ENCODE measurements around the gene EP400.
"Not testable (repeated sequence)": the region's sequence is repeated elsewhere in the genome, so short reads cannot be mapped to it uniquely, and the experiment has no call there.

EP400 gene

GRCh38 chr12:131950182-131950913 is 606 bp downstream of the EP400 start:
- TF ChIP-seq, protein P1, sequence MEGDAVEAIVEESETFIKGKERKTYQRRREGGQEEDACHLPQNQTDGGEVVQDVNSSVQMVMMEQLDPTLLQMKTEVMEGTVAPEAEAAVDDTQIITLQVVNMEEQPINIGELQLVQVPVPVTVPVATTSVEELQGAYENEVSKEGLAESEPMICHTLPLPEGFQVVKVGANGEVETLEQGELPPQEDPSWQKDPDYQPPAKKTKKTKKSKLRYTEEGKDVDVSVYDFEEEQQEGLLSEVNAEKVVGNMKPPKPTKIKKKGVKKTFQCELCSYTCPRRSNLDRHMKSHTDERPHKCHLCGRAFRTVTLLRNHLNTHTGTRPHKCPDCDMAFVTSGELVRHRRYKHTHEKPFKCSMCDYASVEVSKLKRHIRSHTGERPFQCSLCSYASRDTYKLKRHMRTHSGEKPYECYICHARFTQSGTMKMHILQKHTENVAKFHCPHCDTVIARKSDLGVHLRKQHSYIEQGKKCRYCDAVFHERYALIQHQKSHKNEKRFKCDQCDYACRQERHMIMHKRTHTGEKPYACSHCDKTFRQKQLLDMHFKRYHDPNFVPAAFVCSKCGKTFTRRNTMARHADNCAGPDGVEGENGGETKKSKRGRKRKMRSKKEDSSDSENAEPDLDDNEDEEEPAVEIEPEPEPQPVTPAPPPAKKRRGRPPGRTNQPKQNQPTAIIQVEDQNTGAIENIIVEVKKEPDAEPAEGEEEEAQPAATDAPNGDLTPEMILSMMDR (IDR thresholded peaks at IDR 0.05; ENCODE audit: low read depth, low read length): no peak
- H3K4me3 ChIP-seq (ENCODE audit: low read depth, low read length): peak overlapping the region; percentile 90
- in situ Hi-C loops (cut with HindIII; ENCODE audit: low sequenced_read_pairs): no loop called here
- no peak for DNase-seq (ENCODE audit: low read depth, low spot score)

DNA sequence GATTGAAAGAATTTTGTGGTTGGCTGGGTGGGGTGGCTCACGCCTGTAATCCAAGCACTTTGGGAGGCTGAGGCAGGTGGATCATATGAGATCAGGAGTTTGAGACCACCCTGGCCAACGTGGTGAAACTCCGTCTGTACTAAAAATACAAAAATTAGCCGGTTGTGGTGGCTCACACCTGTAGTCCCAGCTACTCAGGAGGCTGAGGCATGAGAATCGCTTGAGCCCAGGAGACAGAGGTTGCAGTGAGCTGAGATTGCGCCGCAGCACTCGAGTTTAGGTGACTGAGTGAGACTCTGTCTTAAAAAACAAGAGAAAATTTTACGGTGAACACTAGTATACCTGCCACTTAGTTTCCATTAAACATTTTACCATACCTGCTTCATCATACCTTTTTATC is 4.1 kb downstream of the EP400 start:
- in situ Hi-C loops (cut with HindIII; ENCODE audit: low sequenced_read_pairs); DNase-seq (ENCODE audit: low read depth, low spot score): not testable (repeated sequence)

DNA sequence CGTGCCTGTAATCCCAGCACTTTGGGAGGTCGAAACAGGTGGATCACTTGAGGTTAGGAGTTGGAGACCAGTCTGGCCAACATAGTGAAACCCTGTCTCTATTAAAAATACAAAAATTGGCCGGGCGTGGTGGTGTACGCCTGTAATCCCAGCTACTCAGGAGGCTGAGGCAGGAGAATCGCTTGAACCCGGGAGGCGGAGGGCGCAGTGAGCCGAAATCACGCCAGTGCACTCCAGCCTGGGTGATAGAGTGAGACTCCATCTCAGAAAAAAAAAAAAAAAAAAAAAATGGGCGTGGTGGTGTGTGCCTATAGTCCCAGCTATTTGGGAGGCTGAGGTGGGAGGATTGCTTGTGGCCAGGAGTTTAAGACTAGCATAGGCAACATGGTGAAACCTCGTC is 4.7 kb downstream of the EP400 start:
- in situ Hi-C loops (cut with HindIII; ENCODE audit: low sequenced_read_pairs); H3K4me3 ChIP-seq (ENCODE audit: low read depth, low read length); DNase-seq (ENCODE audit: low read depth, low spot score): not testable (repeated sequence)

More for the DNA sequence above, 4.1 kb downstream of the EP400 start:
- H3K4me3 ChIP-seq (ENCODE audit: low read depth, low read length): not testable (repeated sequence)

DNA sequence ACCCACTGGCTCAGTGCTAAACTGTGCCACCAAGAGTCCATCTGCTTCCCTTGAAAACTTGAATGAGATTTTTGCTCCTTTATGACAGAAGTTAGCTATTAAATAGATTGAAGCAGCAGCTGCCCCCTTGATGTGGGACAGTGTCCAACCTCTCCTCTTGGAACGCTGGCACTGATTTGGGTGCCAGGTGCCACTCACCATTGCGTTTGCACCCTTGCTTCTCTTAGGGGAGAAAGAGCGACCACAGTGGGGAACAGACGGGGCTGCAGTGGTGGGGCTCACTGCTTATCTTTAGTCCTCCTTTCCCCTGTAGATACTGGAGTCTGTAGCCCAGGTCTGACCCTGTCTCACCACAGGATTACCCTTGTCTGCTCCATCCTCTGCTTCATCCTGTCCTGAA is 9.4 kb downstream of the EP400 start:
- TF ChIP-seq, protein P1 (IDR thresholded peaks at IDR 0.05; ENCODE audit: low read depth, low read length): no peak
- in situ Hi-C loops (cut with HindIII; ENCODE audit: low sequenced_read_pairs): no loop called here
- H3K4me3 ChIP-seq (ENCODE audit: low read depth, low read length): no peak overlapping the region

GRCh38 chr12:131959641-131960589 is 10.2 kb downstream of the EP400 start:
- no peak for DNase-seq (ENCODE audit: low read depth, low spot score)
- in situ Hi-C loops (cut with HindIII; ENCODE audit: low sequenced_read_pairs): no loop called here
- TF ChIP-seq, protein P1 (IDR thresholded peaks at IDR 0.05; ENCODE audit: low read depth, low read length): no peak
- no peak overlapping the region for H3K4me3 ChIP-seq (ENCODE audit: low read depth, low read length)

More for the DNA sequence above, 9.4 kb downstream of the EP400 start:
- no peak for DNase-seq (ENCODE audit: low read depth, low spot score)

- in situ Hi-C loops (cut with HindIII; ENCODE audit: low sequenced_read_pairs); H3K4me3 ChIP-seq (ENCODE audit: low read depth, low read length); DNase-seq (ENCODE audit: low read depth, low spot score): not testable (repeated sequence)
Observed at GRCh38 chr12:131960590-131961325, 11.0 kb downstream of the EP400 start.

DNA sequence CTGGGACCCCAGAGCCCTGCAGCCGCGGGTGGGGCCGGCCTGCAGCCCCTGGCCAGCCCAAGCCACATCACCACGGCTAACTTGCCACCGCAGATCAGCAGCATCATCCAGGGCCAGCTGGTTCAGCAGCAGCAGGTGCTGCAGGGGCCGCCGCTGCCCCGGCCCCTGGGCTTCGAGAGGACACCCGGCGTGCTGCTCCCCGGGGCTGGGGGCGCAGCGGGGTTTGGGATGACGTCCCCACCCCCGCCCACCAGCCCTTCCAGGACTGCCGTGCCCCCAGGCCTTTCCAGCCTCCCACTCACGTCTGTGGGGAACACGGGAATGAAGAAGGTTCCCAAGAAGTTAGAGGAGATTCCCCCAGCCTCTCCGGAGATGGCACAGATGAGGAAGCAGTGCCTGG is 11.6 kb downstream of the EP400 start:
- DNase-seq (ENCODE audit: low read depth, low spot score); in situ Hi-C loops (cut with HindIII; ENCODE audit: low sequenced_read_pairs); H3K4me3 ChIP-seq (ENCODE audit: low read depth, low read length): not testable (repeated sequence)

DNA sequence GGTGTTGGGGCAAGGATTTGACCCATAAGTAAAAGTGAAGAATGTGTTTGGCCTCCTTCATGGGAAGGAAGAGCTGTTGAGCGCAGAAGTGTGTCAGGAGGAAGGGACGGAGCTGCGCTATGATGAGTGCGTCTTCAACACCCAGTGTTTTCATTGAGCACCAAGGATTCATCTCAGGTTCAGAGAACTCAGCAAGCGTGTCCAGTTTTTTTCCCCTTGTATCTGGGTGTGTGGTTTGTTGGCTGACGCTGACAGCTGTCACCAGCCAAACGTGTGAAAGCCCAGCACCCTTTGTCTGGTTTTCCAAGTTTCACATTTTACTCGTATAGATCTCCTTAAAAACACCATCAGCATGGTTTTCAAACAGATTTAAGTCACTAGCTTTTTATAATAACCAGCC is 12.3 kb downstream of the EP400 start:
- in situ Hi-C loops (cut with HindIII; ENCODE audit: low sequenced_read_pairs): no loop called here
- TF ChIP-seq, protein P1 (IDR thresholded peaks at IDR 0.05; ENCODE audit: low read depth, low read length): no peak
- no peak for DNase-seq (ENCODE audit: low read depth, low spot score)
- no peak overlapping the region for H3K4me3 ChIP-seq (ENCODE audit: low read depth, low read length)
